Measurements from ENCODE around the gene HTRA1. TPM values are rescaled to one million over a fixed set of nuclear protein-coding genes. Genes with fewer than 3 reads are reported as not detected.

The HTRA1 gene
- total and polyA plus RNA-seq, 2 of the 4 experiments (the other 2 are of a cell fraction) = 28.5 to 108 TPM

DNA sequence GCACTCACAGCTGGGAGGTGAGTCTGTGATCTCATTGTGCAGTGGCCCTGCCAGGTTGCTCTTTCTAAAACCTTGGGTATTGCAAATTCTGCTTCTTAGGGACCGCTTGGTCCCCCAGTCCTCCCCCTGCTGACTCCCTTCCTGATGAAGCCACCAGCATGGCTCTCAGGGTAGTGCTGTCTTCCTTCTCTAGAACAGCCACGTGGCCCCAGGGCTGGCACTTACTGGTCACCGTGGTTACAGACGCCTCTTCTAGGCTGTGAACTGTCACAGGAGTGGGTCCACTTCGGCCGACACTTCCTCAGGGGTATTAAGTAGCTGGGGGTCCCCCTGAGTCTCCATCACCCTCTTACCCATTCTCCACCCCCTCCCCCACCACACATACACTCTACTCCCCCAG, 2.7 kb upstream of the HTRA1 start:
- BruUV-seq (replicated peaks) = no TSS peak

More for the DNA sequence above, 2.7 kb upstream of the HTRA1 start:
- no peaks in the 10 kb centered on the region for H3K36me3 ChIP-seq (ENCODE audit: control insufficient read depth, insufficient read depth, low read length)
- no peak overlapping the region for H3K9ac ChIP-seq (ENCODE audit: low read depth, low read length)
- DNase-seq (no peak), ATAC-seq (ENCODE audit: low read depth) (no peak)
- H3K4me1 ChIP-seq (ENCODE audit: control insufficient read depth, insufficient read depth, low read length) = peaks cover 12% of the 10 kb centered on the region
- H3K56ac ChIP-seq (ENCODE audit: extremely low read depth, insufficient read depth, low read length) = no peak overlapping the region
- no peak overlapping the region for H4K5ac ChIP-seq (ENCODE audit: low read depth, low read length)
- no peak overlapping the region for H3K4ac ChIP-seq (ENCODE audit: low read depth, low read length)
- H3K9me3 ChIP-seq (ENCODE audit: control insufficient read depth, insufficient read depth, low read length) = no peaks in the 10 kb centered on the region
- ChIA-PET POLR2A (ENCODE audit: unreplicated experiment) (no interaction called here), CTCF (no interaction called here)
- in situ Hi-C loops (cut with MboI; ENCODE audit: low sequenced_read_pairs) (loop anchor here (10.0 kb wide), 1 partner anchor 106 kb away; the partner anchor contains the start of gene DMBT1), dilution Hi-C loops (cut with HindIII; ENCODE audit: low sequenced_read_pairs, unreplicated experiment) (no loop called here), intact Hi-C loops (cut with micrococcal nuclease) (no loop called here)
- no peak overlapping the region for H2BK120ac ChIP-seq (ENCODE audit: low read depth, low read length)
- H3K4me3 ChIP-seq (ENCODE audit: insufficient read depth, low read depth, low read length) = no peak overlapping the region
- H3K23ac ChIP-seq (ENCODE audit: low read depth, low read length) = no peak overlapping the region
- peaks cover 2% of the 10 kb centered on the region for H3K27me3 ChIP-seq (ENCODE audit: control insufficient read depth, insufficient read depth, low read length)
- no peak overlapping the region for H2BK15ac ChIP-seq (ENCODE audit: low read depth, low read length)
- H4K20me1 ChIP-seq (ENCODE audit: insufficient read depth, low read length) = peaks cover 2% of the 10 kb centered on the region; the same call in 1 of the 2 replicates
- peak overlapping the region; percentile 43; the same call in 1 of the 2 replicates for H2AK5ac ChIP-seq (ENCODE audit: low read depth, low read length)
- no peak overlapping the region for H4K8ac ChIP-seq (ENCODE audit: low read depth in 2 of 2, low read length in 2 of 2)
- H3K4me2 ChIP-seq (ENCODE audit: low read depth, low read length) = no peak overlapping the region
- no peak overlapping the region for H4K91ac ChIP-seq (ENCODE audit: insufficient read depth, low read depth, low read length)
- TF ChIP-seq, protein P1, sequence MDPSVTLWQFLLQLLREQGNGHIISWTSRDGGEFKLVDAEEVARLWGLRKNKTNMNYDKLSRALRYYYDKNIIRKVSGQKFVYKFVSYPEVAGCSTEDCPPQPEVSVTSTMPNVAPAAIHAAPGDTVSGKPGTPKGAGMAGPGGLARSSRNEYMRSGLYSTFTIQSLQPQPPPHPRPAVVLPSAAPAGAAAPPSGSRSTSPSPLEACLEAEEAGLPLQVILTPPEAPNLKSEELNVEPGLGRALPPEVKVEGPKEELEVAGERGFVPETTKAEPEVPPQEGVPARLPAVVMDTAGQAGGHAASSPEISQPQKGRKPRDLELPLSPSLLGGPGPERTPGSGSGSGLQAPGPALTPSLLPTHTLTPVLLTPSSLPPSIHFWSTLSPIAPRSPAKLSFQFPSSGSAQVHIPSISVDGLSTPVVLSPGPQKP (IDR thresholded peaks at IDR 0.05; ENCODE audit: borderline replicate concordance, low read depth, low read length) = no peak
- TF ChIP-seq POLR2A (IDR thresholded peaks at IDR 0.05; ENCODE audit: low read depth, low read length) = no peak
- TF ChIP-seq RFX5 (IDR thresholded peaks at IDR 0.05; ENCODE audit: low read depth, low read length) = no peak
- no peak for TF ChIP-seq SMC3 (IDR thresholded peaks at IDR 0.05; ENCODE audit: low read depth, low read length)
- TF ChIP-seq BHLHE40 (IDR thresholded peaks at IDR 0.05; ENCODE audit: low read depth, low read length) = no peak
- TF ChIP-seq FOS (IDR thresholded peaks at IDR 0.05; ENCODE audit: low read depth, low read length) = no peak
- TF ChIP-seq RAD21 (IDR thresholded peaks at IDR 0.05; ENCODE audit: low read length) = no peak
- TF ChIP-seq NFE2L2 (IDR thresholded peaks at IDR 0.05; ENCODE audit: low read depth, low read length) = no peak
- TF ChIP-seq MAZ (IDR thresholded peaks at IDR 0.05; ENCODE audit: borderline replicate concordance, low read depth, low read length) = no peak
- no peak for TF ChIP-seq MAFK (IDR thresholded peaks at IDR 0.05; ENCODE audit: low read depth, low read length)
- no peak for TF ChIP-seq MXI1 (IDR thresholded peaks at IDR 0.05; ENCODE audit: borderline replicate concordance, low read depth, low read length)
- TF ChIP-seq, protein P2, sequence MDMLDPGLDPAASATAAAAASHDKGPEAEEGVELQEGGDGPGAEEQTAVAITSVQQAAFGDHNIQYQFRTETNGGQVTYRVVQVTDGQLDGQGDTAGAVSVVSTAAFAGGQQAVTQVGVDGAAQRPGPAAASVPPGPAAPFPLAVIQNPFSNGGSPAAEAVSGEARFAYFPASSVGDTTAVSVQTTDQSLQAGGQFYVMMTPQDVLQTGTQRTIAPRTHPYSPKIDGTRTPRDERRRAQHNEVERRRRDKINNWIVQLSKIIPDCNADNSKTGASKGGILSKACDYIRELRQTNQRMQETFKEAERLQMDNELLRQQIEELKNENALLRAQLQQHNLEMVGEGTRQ (IDR thresholded peaks at IDR 0.05; ENCODE audit: low read depth, low read length) = no peak
- TF ChIP-seq CHD1 (IDR thresholded peaks at IDR 0.05; ENCODE audit: low read depth, low read length) = no peak
- WGBS, 2 experiments (ENCODE audit: extremely low coverage in 2 of 2, insufficient read length in 1 of 2) = 100% methylated on average over 1 of the region's 6 CpGs; no CpG with 5 or more reads in 1 of the 2 experiments
- no peak overlapping the region for H2BK5ac ChIP-seq (ENCODE audit: low read depth, low read length, poor library complexity, severe bottlenecking)
- H2AFZ ChIP-seq (replicated peaks; ENCODE audit: low read length, poor library complexity) = no peak overlapping the region
- H3K79me1 ChIP-seq (ENCODE audit: low read depth in 1 of 2, low read length in 2 of 2) = peaks cover 2 to 11% of the 10 kb centered on the region in 2 experiments; a peak in 3 of 4 replicates
- no peak overlapping the region for H3K27ac ChIP-seq (ENCODE audit: insufficient read depth, low read length)
- no peak overlapping the region for H2BK20ac ChIP-seq (ENCODE audit: low read depth, low read length)
- no peak overlapping the region for H3K14ac ChIP-seq (replicated peaks; ENCODE audit: low read depth, low read length)
- H3K18ac ChIP-seq (ENCODE audit: low read depth, low read length) = no peak overlapping the region
- no peak overlapping the region for H2AK9ac ChIP-seq (replicated peaks; ENCODE audit: low read depth, low read length, poor library complexity)
- peaks cover 6% of the 10 kb centered on the region; the same call in 1 of the 2 replicates for H3K9me1 ChIP-seq (ENCODE audit: insufficient read depth, low read length)

Measured in IMR-90 (cell line).